GM19395 (cell line): ENCODE data around the gene SFTPA2.
"Not testable (repeated sequence)": the region's sequence is repeated elsewhere in the genome, so short reads cannot be mapped to it uniquely, and the experiment has no call there.

Experiments used
- ATAC-seq: cut with Tn5 transposase; IDR thresholded peaks from one replicate; pipeline ENCODE4 v1.9.1; 2021; ENCODE audit warnings: mild to moderate bottlenecking, moderate library complexity; ENCODE audit not compliant: unreplicated experiment

SFTPA2 gene

GRCh38 chr10:79516532-79517205 lies 43.5 kb downstream of the SFTPA2 start:
- not testable (repeated sequence) for ATAC-seq

- not testable (repeated sequence) for ATAC-seq
Observed at GRCh38 chr10:79511891-79512583, 48.2 kb downstream of the SFTPA2 start, which contains the start of gene EIF5AL1. Gene EIF5AL1 (plus strand): TSS chr10:79512533. CDS start chr10:79512650, 117 bp downstream.

GRCh38 chr10:79509934-79510508 lies 50.2 kb downstream of the SFTPA2 start:
- not testable (repeated sequence) for ATAC-seq

DNA sequence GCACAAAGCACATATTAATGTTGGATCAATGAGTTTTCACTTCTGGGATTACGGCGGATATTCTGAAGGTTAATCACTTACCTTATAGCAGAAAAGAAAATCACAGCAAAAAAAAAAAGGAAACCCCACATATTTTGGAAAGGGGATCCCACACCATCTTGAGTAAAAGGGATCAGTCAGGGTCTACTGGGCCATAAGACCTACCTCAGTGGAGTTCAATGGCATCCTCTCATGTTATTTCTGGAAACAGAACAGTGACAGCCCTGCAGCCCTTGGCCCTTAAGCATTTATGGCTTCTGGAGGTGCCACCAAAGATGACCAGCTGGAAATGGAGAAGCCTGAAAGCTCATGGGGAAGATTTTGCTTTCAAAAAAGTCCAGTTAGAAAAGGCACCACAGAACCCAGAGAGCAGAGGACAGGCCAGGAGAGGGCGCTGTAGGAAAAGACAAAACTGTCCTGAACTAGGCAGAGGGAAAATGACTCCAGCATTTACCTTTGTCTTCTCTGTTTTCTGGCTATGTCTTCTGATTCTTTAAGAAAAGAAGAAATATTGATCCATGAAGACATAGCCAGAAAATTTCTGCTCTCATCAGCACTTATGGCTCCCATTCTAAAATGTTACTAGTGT lies 50.8 kb downstream of the SFTPA2 start:
- ATAC-seq = not testable (repeated sequence)

DNA sequence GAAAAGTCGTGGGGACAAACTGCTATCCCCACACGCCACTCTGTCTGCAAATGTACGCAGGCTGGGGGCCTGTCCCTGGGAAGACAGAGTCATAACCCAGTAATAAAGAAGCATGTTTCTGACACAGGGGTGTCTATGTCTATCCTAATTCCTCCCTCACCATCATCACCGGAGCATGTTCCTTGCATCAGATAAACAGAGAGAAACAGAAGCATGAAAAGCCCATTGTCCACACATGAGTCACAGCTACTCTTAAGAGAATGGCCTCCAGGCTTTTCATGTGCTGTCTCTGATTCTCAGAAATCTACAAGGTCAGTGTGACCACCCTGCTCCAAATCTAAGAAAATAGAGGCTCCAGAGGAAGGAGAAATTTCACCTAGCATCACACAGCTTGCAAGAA lies 52.0 kb downstream of the SFTPA2 start:
- ATAC-seq = not testable (repeated sequence)

DNA sequence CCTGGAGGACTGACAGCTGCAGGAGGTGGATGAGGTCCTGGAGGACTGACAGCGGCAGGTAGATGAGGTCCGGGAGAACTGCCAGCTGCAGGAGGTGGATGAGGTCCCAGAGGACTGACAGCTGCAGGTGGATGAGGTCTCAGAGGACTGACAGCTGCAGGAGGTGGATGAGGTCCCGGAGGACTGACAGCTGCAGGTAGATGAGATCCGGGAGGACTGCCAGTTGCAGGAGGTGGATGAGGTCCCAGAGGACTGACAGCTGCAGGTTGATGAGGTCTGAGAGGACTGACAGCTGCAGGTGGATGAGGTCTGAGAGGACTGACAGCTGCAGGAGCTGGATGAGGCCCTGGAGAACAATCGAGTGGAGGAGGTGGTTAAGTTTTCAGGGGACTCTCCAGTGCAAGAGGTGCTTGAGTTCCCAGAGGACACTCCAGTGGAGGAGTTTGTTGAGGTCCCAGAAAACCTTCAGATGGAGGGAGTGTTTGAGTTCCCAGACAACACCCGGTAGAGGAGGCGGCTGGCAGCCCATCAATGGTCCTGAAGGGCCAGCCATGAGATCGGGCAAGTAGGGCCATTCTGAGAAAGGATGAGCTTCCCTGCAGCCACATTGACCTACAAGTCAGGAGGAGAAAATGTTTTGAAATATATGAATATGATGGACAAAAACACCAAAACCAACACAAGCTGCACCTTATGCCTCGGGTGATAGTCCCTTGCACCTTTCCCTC lies 52.6 kb downstream of the SFTPA2 start:
- no peak for ATAC-seq
